IMR-90 (cell line): ENCODE results near the gene KRT16. TPM values are rescaled to one million over a fixed set of nuclear protein-coding genes. Genes with fewer than 3 reads are reported as not detected.
A peak's percentile ranks its signal among the peaks of the same experiment; 100 is the strongest.

Experiments
- ATAC-seq: fragments of 200-7000 bp; cut with Tn5 transposase; 2 replicates; pipeline ENCODE4 v1.9.1; 2020; ENCODE audit warnings: low read depth, mild to moderate bottlenecking, moderate library complexity
- BruUV-seq: library from RNA; stranded (reverse); fragments of 400-500 nt; replicated peaks from 2 replicates; lab custom pipeline; 2021; lab: Mats Ljungman, UMichigan
- CTCF ChIA-PET: fragments of 300-600 bp; formaldehyde crosslinking; extraction: SDS; loops from one replicate; lab custom pipeline; 2021; ENCODE audit warnings: antibody characterized with exemption; lab: Yijun Ruan, JAX
- POLR2A ChIA-PET: fragments of 300-600 bp; sonication (Branson Sonifier 250); formaldehyde crosslinking; loops from one replicate; lab custom pipeline; 2022; ENCODE audit warnings: antibody characterized with exemption; ENCODE audit not compliant: unreplicated experiment; lab: Charles Lee
- DNase-seq: peaks from one replicate; pipeline ENCODE4 v3.0.0; 2013
- H2AFZ ChIP-seq: replicated peaks from 2 replicates; pipeline ENCODE3; 2013; ENCODE audit warnings: low read length, mild to moderate bottlenecking; ENCODE audit not compliant: poor library complexity
- H2AK5ac ChIP-seq: 2 replicates; pipeline ENCODE4 v1.6.1; 2013; ENCODE audit warnings: low read depth, low read length, inconsistent platforms
- H2AK9ac ChIP-seq: replicated peaks from 2 replicates; pipeline ENCODE3; 2013; ENCODE audit warnings: mild to moderate bottlenecking, low read depth, low read length, moderate library complexity; ENCODE audit not compliant: poor library complexity
- H2BK120ac ChIP-seq: 2 replicates; pipeline ENCODE4 v1.6.1; 2013; ENCODE audit warnings: low read depth, low read length, inconsistent platforms
- H2BK15ac ChIP-seq: 3 replicates; pipeline ENCODE4 v1.6.1; 2013; ENCODE audit warnings: low read depth, low read length, inconsistent platforms
- H2BK20ac ChIP-seq: 2 replicates; pipeline ENCODE4 v1.6.1; 2013; ENCODE audit warnings: low read depth, mild to moderate bottlenecking, inconsistent platforms, low read length, moderate library complexity
- H2BK5ac ChIP-seq: 2 replicates; pipeline ENCODE4 v1.6.1; 2013; ENCODE audit warnings: mild to moderate bottlenecking, low read depth, low read length, inconsistent platforms; ENCODE audit not compliant: poor library complexity, severe bottlenecking
- H3K14ac ChIP-seq: replicated peaks from 2 replicates; pipeline ENCODE4 v1.6.1; 2013; ENCODE audit warnings: low read depth, low read length, inconsistent platforms
- H3K18ac ChIP-seq: 2 replicates; pipeline ENCODE4 v1.6.1; 2013; ENCODE audit warnings: low read depth, low read length, control low read depth
- H3K23ac ChIP-seq: 2 replicates; pipeline ENCODE4 v1.6.1; 2013; ENCODE audit warnings: low read depth, low read length, inconsistent platforms
- H3K27ac ChIP-seq: 2 replicates; pipeline ENCODE4 v1.5.1; 2013; ENCODE audit warnings: mild to moderate bottlenecking, control low read depth, low read length; ENCODE audit not compliant: insufficient read depth
- H3K27me3 ChIP-seq: 2 replicates; pipeline ENCODE4 v1.6.1; 2013; ENCODE audit warnings: low read length; ENCODE audit not compliant: control insufficient read depth, insufficient read depth
- H3K36me3 ChIP-seq: 2 replicates; pipeline ENCODE4 v1.6.1; 2013; ENCODE audit warnings: low read length, mixed read lengths; ENCODE audit not compliant: control insufficient read depth, insufficient read depth
- H3K4ac ChIP-seq: 2 replicates; pipeline ENCODE4 v1.6.1; 2013; ENCODE audit warnings: low read depth, low read length, inconsistent platforms
- H3K4me1 ChIP-seq: 2 replicates; pipeline ENCODE4 v1.6.1; 2013; ENCODE audit warnings: low read length, mixed read lengths; ENCODE audit not compliant: control insufficient read depth, insufficient read depth
- H3K4me2 ChIP-seq: 2 replicates; pipeline ENCODE4 v1.6.1; 2013; ENCODE audit warnings: low read depth, mild to moderate bottlenecking, control low read depth, low read length, moderate library complexity
- H3K4me3 ChIP-seq: 2 replicates; pipeline ENCODE4 v1.5.1; 2013; ENCODE audit warnings: low read depth, mild to moderate bottlenecking, control low read depth, low read length, moderate library complexity; ENCODE audit not compliant: insufficient read depth
- H3K56ac ChIP-seq: 2 replicates; pipeline ENCODE4 v1.6.1; 2013; ENCODE audit warnings: low read length, inconsistent platforms; ENCODE audit not compliant: insufficient read depth; ENCODE audit errors: extremely low read depth
- H3K79me1 ChIP-seq, 2 experiments: 2 replicates each; pipeline ENCODE4 v1.6.1; 2013; ENCODE audit warnings: low read length in 2 of 2, inconsistent platforms in 1 of 2, low read depth in 1 of 2
- H3K9ac ChIP-seq: 2 replicates; pipeline ENCODE4 v1.6.1; 2013; ENCODE audit warnings: low read depth, low read length, control low read depth
- H3K9me1 ChIP-seq: 2 replicates; pipeline ENCODE4 v1.6.1; 2013; ENCODE audit warnings: low read length, inconsistent platforms; ENCODE audit not compliant: insufficient read depth
- H3K9me3 ChIP-seq: 2 replicates; pipeline ENCODE4 v1.6.1; 2013; ENCODE audit warnings: low read length; ENCODE audit not compliant: control insufficient read depth, insufficient read depth
- H4K20me1 ChIP-seq: 2 replicates; pipeline ENCODE4 v1.6.1; 2013; ENCODE audit warnings: low read length, inconsistent platforms; ENCODE audit not compliant: insufficient read depth
- H4K5ac ChIP-seq: 2 replicates; pipeline ENCODE4 v1.6.1; 2013; ENCODE audit warnings: mild to moderate bottlenecking, low read depth, low read length, control low read depth
- H4K8ac ChIP-seq, 2 experiments: 2 replicates each; pipeline ENCODE4 v1.6.1; 2013; ENCODE audit warnings: low read depth in 2 of 2, low read length in 2 of 2, control low read depth in 1 of 2, inconsistent platforms in 1 of 2
- H4K91ac ChIP-seq: 2 replicates; pipeline ENCODE4 v1.6.1; 2013; ENCODE audit warnings: low read depth, low read length, inconsistent platforms; ENCODE audit not compliant: insufficient read depth
- BHLHE40 ChIP-seq: fragments of 150-350 bp; IDR thresholded peaks from 2 replicates; pipeline ENCODE4 v1.6.1; 2016; ENCODE audit warnings: mild to moderate bottlenecking, low read depth, low read length
- CEBPB ChIP-seq: IDR thresholded peaks from 2 replicates; pipeline ENCODE4 v1.6.1; 2012; ENCODE audit warnings: low read depth, low read length, improper control_type of control experiment
- CHD1 ChIP-seq: IDR thresholded peaks from 2 replicates; pipeline ENCODE4 v1.6.1; 2012; ENCODE audit warnings: low read depth, low read length, improper control_type of control experiment
- FOS ChIP-seq: fragments of 150-350 bp; IDR thresholded peaks from 2 replicates; pipeline ENCODE4 v1.6.1; 2016; ENCODE audit warnings: low read depth, low read length
- MAFK ChIP-seq: IDR thresholded peaks from 2 replicates; pipeline ENCODE4 v1.6.1; 2012; ENCODE audit warnings: low read depth, low read length, improper control_type of control experiment
- MAZ ChIP-seq: IDR thresholded peaks from 2 replicates; pipeline ENCODE4 v1.6.1; 2012; ENCODE audit warnings: low read depth, mild to moderate bottlenecking, low read length, improper control_type of control experiment, moderate library complexity, borderline replicate concordance
- MXI1 ChIP-seq: IDR thresholded peaks from 2 replicates; pipeline ENCODE4 v1.6.1; 2012; ENCODE audit warnings: low read depth, mild to moderate bottlenecking, low read length, moderate library complexity, borderline replicate concordance
- NFE2L2 ChIP-seq: fragments of 150-350 bp; IDR thresholded peaks from 2 replicates; pipeline ENCODE4 v1.6.1; 2016; ENCODE audit warnings: low read depth, mild to moderate bottlenecking, low read length
- POLR2A ChIP-seq: IDR thresholded peaks from 2 replicates; pipeline ENCODE4 v1.6.1; 2012; ENCODE audit warnings: mild to moderate bottlenecking, low read depth, low read length
- RAD21 ChIP-seq: IDR thresholded peaks from 2 replicates; pipeline ENCODE4 v1.6.1; 2012; ENCODE audit warnings: low read length, improper control_type of control experiment
- RCOR1 ChIP-seq: IDR thresholded peaks from 2 replicates; pipeline ENCODE4 v1.6.1; 2012; ENCODE audit warnings: mild to moderate bottlenecking, low read length, improper control_type of control experiment; ENCODE audit not compliant: insufficient replicate concordance
- RFX5 ChIP-seq: IDR thresholded peaks from 2 replicates; pipeline ENCODE4 v1.8.0; 2012; ENCODE audit warnings: low read depth, mild to moderate bottlenecking, low read length, moderate library complexity
- SMC3 ChIP-seq: fragments of 150-350 bp; IDR thresholded peaks from 2 replicates; pipeline ENCODE4 v1.6.1; 2016; ENCODE audit warnings: low read depth, mild to moderate bottlenecking, antibody characterized with exemption, low read length, moderate library complexity
- USF2 ChIP-seq: fragments of 150-350 bp; IDR thresholded peaks from 2 replicates; pipeline ENCODE4 v1.6.1; 2017; ENCODE audit warnings: mild to moderate bottlenecking, antibody characterized with exemption, low read length, low read depth
- WGBS, 2 experiments: methylation state at CpG; one replicate each; pipeline versions ENCODE4 v1.1.5 to v1.1.7; 2013; ENCODE audit warnings: missing lambda C conversion rate in 2 of 2; ENCODE audit not compliant: insufficient read length in 1 of 2; ENCODE audit errors: extremely low coverage in 2 of 2; 5-methylcytosine and 5-hydroxymethylcytosine counted together
- dilution Hi-C: fragments of 300-500 bp; cut with HindIII; formaldehyde crosslinking; loops from one replicate; pipeline ENCODE4 v1.14.3; 2018; ENCODE audit warnings: low sequenced_read_pairs; ENCODE audit not compliant: unreplicated experiment
- in situ Hi-C: fragments of 300-500 bp; cut with MboI; formaldehyde crosslinking; loops from 3 replicates; pipeline ENCODE4 v1.14.3; 2019; ENCODE audit warnings: low sequenced_read_pairs, inconsistent platforms, mixed read lengths
- intact Hi-C: fragments of 100-400 bp; cut with micrococcal nuclease; formaldehyde crosslinking; loops from 2 replicates; pipeline ENCODE4 v1.10.0; 2022
- polyA plus RNA-seq, 3 experiments: library from polyadenylated mRNA; depleted of rRNA; stranded (reverse); fragments of >200 nt; gene quantifications; 2 replicates each; pipeline ENCODE4 v1.2.3, GENCODE V29; 2012; ENCODE audit warnings: low replicate concordance in 1 of 3
- total RNA-seq: library from RNA; depleted of rRNA; stranded (reverse); fragments of >200 nt; gene quantifications from 2 replicates; pipeline ENCODE4 v1.2.3, GENCODE V29; 2012
- TF ChIP-seq, protein P1 (sequence below): conservative IDR thresholded peaks from 2 replicates; pipeline ENCODE4 v1.5.1; 2012; ENCODE audit warnings: mild to moderate bottlenecking, low read depth, low read length, improper control_type of control experiment

KRT16 gene
- total and polyA plus RNA-seq, 2 of the 4 experiments (the other 2 are of a cell fraction), result not detected

DNA sequence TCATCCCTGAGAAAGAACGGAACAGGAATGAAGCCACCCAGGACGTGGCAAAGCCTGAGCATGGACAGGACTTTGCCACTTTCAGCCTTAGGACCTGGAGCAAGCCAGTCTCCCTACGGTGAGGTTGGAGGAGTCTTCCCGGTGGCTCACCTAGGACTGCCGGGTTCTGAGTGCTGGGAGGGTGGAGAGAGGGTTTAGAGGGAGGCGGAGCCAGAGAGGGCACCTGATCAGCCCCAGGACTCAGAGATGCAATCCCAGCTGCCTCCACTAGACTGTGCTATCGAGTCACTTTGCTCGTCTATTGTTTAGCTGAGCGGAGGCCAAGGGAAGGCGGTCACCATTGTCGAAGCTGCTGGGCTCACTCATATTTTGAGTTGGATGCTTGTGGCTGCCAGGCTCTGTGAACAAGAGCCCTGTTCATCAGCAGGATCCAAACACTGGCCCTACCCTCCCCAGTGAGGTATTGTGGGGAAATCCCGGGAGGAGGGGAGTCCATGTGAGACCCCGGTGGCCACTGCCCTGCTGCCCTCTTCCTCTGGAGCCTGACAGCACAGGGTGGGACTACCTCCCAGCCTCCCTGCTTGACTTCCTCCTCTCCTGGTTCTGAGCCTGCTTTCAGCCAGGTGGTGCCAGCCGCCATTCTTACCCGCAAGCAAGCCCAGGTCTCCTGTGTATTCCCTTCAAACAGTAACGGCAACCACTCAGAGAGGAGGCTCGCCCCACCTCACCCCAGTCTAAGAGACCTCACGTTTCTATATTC is 32.9 kb downstream of the KRT16 start:
- intact Hi-C loops, result no loop called here
- Histone ChIP-seq H3K27ac (no peak overlapping the region), H2AK5ac (no peak overlapping the region), H2BK120ac (no peak overlapping the region), H3K23ac (no peak overlapping the region), H3K18ac (no peak overlapping the region), H3K4me2 (no peak overlapping the region), H2AK9ac (no peak overlapping the region), H4K8ac (no peak overlapping the region), H3K14ac (no peak overlapping the region), H2AFZ (no peak overlapping the region), H3K4me3 (no peak overlapping the region), H4K91ac (no peak overlapping the region), H3K79me1 (no peaks in the 10 kb centered on the region), H4K20me1 (no peaks in the 10 kb centered on the region), H2BK5ac (no peak overlapping the region), H3K4me1 (no peaks in the 10 kb centered on the region), H2BK20ac (no peak overlapping the region), H3K9me3 (no peaks in the 10 kb centered on the region), H3K36me3 (no peaks in the 10 kb centered on the region), H3K56ac (no peak overlapping the region), H3K9ac (no peak overlapping the region), H3K4ac (no peak overlapping the region), H2BK15ac (no peak overlapping the region), H3K9me1 (no peaks in the 10 kb centered on the region), H3K27me3 (peaks cover 40% of the 10 kb centered on the region), H4K5ac (no peak overlapping the region)
- DNase-seq, result peak; percentile 54
- peak; percentile 94 for ATAC-seq
- no TSS peak for BruUV-seq
- ChIA-PET POLR2A (interaction anchor here (0.6 kb wide), 1 partner anchor 128 kb away, joined by 5 read pairs; no protein-coding TSS in a partner anchor), CTCF (interaction anchor here (1.2 kb wide), 1 partner anchor 22 kb away, joined by 3 read pairs; no protein-coding TSS in a partner anchor)
- 15% methylated on average over 4 of the region's 18 CpGs; no CpG with 5 or more reads in 1 of the 2 experiments for WGBS, 2 experiments
- dilution Hi-C loops, result no loop called here
- in situ Hi-C loops, result no loop called here
- TF ChIP-seq MXI1 (no peak), SMC3 (peak; percentile 56), MAFK (no peak), BHLHE40 (no peak), MAZ (no peak), NFE2L2 (no peak), RCOR1 (no peak), POLR2A (no peak), CEBPB (no peak), CHD1 (no peak), FOS (no peak), RAD21 (peak; percentile 65), RFX5 (no peak), USF2 (peak; percentile 69)
- TF ChIP-seq, protein P1, sequence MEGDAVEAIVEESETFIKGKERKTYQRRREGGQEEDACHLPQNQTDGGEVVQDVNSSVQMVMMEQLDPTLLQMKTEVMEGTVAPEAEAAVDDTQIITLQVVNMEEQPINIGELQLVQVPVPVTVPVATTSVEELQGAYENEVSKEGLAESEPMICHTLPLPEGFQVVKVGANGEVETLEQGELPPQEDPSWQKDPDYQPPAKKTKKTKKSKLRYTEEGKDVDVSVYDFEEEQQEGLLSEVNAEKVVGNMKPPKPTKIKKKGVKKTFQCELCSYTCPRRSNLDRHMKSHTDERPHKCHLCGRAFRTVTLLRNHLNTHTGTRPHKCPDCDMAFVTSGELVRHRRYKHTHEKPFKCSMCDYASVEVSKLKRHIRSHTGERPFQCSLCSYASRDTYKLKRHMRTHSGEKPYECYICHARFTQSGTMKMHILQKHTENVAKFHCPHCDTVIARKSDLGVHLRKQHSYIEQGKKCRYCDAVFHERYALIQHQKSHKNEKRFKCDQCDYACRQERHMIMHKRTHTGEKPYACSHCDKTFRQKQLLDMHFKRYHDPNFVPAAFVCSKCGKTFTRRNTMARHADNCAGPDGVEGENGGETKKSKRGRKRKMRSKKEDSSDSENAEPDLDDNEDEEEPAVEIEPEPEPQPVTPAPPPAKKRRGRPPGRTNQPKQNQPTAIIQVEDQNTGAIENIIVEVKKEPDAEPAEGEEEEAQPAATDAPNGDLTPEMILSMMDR, result peak; percentile 63
